Panc1 (cell line): ENCODE results near the gene MSX1. TPM values are rescaled to one million over a fixed set of nuclear protein-coding genes. Genes with fewer than 3 reads are reported as not detected.

Source experiments
- ATAC-seq: fragments of 200-7000 bp; cut with Tn5 transposase; 2 replicates; pipeline ENCODE4 v1.9.1; 2020; ENCODE audit warnings: mild to moderate bottlenecking, moderate library complexity
- BruUV-seq: library from RNA; stranded (reverse); fragments of 400-500 nt; replicated peaks from 2 replicates; lab custom pipeline; 2021; lab: Mats Ljungman, UMichigan
- CTCF ChIA-PET: fragments of 300-600 bp; sonication (Branson Sonifier 250); formaldehyde crosslinking; loops from one replicate; lab custom pipeline; 2022; ENCODE audit warnings: antibody characterized with exemption; lab: Charles Lee
- POLR2A ChIA-PET: fragments of 300-600 bp; sonication (Branson Sonifier 250); formaldehyde crosslinking; loops from one replicate; lab custom pipeline; 2022; ENCODE audit warnings: antibody characterized with exemption; lab: Charles Lee
- DNase-seq: peaks from one replicate; pipeline ENCODE4 v3.0.0-alpha.2; 2010; ENCODE audit warnings: low read depth, low spot score
- H3K27ac ChIP-seq: 2 replicates; pipeline ENCODE4 v1.5.1; 2011; ENCODE audit warnings: mild to moderate bottlenecking, low read length, inconsistent platforms
- H3K27me3 ChIP-seq: fragments of 200-500 bp; sonication (Bioruptor generic); 2 replicates; pipeline ENCODE4 v1.6.0; 2014; ENCODE audit warnings: low read length, inconsistent platforms; ENCODE audit not compliant: control insufficient read depth, insufficient read depth
- H3K36me3 ChIP-seq: fragments of 200-500 bp; sonication (Bioruptor generic); 2 replicates; pipeline ENCODE4 v1.5.1; 2014; ENCODE audit warnings: inconsistent platforms, mild to moderate bottlenecking, low read length, moderate library complexity; ENCODE audit not compliant: control insufficient read depth, insufficient read depth
- H3K4me1 ChIP-seq: 2 replicates; pipeline ENCODE4 v1.5.1; 2011; ENCODE audit warnings: inconsistent platforms, mild to moderate bottlenecking, low read length, moderate library complexity; ENCODE audit not compliant: control insufficient read depth, insufficient read depth
- H3K4me3 ChIP-seq, 2 experiments: 2 replicates each; pipeline ENCODE4 v1.5.1; 2011 to 2012; ENCODE audit warnings: low read depth in 2 of 2, low read length in 2 of 2, mild to moderate bottlenecking in 2 of 2, inconsistent platforms in 1 of 2, moderate library complexity in 1 of 2
- H3K9me3 ChIP-seq: fragments of 200-500 bp; sonication (Bioruptor generic); 2 replicates; pipeline ENCODE4 v1.5.1; 2014; ENCODE audit warnings: low read depth, mild to moderate bottlenecking, inconsistent platforms, low read length, moderate library complexity; ENCODE audit not compliant: control insufficient read depth, insufficient read depth
- POLR2AphosphoS5 ChIP-seq: IDR thresholded peaks from 2 replicates; pipeline ENCODE4 v1.6.1; 2012; ENCODE audit warnings: mild to moderate bottlenecking, low read depth, low read length, moderate library complexity
- SIN3A ChIP-seq: IDR thresholded peaks from 2 replicates; pipeline ENCODE4 v1.6.1; 2012; ENCODE audit warnings: low read depth, mild to moderate bottlenecking, low read length, moderate library complexity, borderline replicate concordance; ENCODE audit not compliant: insufficient read depth
- TCF7L2 ChIP-seq: IDR thresholded peaks from 2 replicates; pipeline ENCODE4 v1.6.1; 2011; ENCODE audit warnings: mild to moderate bottlenecking, low read depth, low read length, inconsistent platforms
- in situ Hi-C: cut with HindIII; loops from 2 replicates; pipeline ENCODE4 v1.10.0; 2016; ENCODE audit warnings: low sequenced_read_pairs, low pct_unique_long_range_greater_than_20kb
- intact Hi-C: fragments of 100-400 bp; cut with micrococcal nuclease; formaldehyde crosslinking; loops from one replicate; pipeline ENCODE4 v1.10.0; 2022; ENCODE audit not compliant: unreplicated experiment
- total RNA-seq: library from RNA; stranded (reverse); gene quantifications from one replicate; pipeline ENCODE4 v1.2.1, GENCODE V29; 2021; ENCODE audit not compliant: unreplicated experiment
- TF ChIP-seq, protein P1 (sequence below): fragments of 450-650 bp; IDR thresholded peaks from 2 replicates; pipeline ENCODE4 v1.5.1; 2017; ENCODE audit warnings: mild to moderate bottlenecking
- TF ChIP-seq, protein P2 (sequence below), 2 experiments: IDR thresholded peaks; 2 replicates each; pipeline ENCODE4 v1.6.1; 2011 to 2012; ENCODE audit warnings: low read depth in 2 of 2, control low read depth in 1 of 2, low read length in 1 of 2, mild to moderate bottlenecking in 1 of 2, moderate library complexity in 1 of 2; ENCODE audit not compliant: insufficient read depth in 1 of 2

The MSX1 gene
- total RNA-seq, 1 experiment from 2014 or later, result 3.4 TPM

DNA sequence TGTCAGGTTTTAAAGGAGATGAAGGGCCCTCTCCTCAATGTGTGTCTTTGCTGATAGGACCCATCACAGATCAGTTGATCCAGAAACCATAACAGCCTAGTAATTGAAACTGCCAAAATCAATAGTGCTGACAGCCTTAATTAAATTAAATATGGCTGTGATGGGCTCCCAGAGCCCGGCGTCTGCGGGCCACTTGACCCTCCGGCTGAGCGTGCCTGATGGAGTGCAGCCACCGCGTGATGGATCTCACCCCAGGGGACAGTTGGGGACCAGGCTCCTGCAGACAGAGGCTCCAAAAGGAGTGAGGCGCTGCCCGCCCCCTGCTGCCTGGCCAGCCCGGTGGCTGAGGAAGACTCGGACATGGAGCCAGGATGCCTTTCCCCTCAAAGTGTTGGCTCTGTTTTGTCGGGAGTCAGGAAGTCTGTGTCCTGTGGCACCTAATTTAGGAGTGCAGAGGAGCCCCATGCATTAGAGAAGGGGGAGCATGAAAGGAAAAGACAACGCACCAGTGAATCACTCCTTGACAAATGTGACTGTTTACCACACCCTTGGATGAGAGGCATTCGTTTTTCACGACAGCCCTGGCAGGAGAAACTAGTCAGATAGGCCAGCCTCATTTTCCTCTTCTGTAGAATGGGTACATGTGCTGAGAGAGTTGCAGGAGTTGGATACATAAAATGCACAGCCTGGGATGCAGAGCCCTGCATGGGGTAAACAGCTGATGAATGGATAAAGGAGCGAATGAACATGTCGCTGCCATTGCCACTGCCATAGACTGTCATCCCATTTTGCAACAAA, 40.9 kb upstream of the MSX1 start:
- no peaks in the 10 kb centered on the region for H3K27me3 ChIP-seq
- ChIA-PET CTCF (no interaction called here), POLR2A (no interaction called here)
- no peaks in the 10 kb centered on the region for H3K4me1 ChIP-seq
- no peaks in the 10 kb centered on the region for H3K9me3 ChIP-seq
- H3K4me3 ChIP-seq, result no peak overlapping the region
- no peak overlapping the region for H3K27ac ChIP-seq
- ATAC-seq (no peak), DNase-seq (no peak)
- no TSS peak for BruUV-seq
- TF ChIP-seq, protein P1, sequence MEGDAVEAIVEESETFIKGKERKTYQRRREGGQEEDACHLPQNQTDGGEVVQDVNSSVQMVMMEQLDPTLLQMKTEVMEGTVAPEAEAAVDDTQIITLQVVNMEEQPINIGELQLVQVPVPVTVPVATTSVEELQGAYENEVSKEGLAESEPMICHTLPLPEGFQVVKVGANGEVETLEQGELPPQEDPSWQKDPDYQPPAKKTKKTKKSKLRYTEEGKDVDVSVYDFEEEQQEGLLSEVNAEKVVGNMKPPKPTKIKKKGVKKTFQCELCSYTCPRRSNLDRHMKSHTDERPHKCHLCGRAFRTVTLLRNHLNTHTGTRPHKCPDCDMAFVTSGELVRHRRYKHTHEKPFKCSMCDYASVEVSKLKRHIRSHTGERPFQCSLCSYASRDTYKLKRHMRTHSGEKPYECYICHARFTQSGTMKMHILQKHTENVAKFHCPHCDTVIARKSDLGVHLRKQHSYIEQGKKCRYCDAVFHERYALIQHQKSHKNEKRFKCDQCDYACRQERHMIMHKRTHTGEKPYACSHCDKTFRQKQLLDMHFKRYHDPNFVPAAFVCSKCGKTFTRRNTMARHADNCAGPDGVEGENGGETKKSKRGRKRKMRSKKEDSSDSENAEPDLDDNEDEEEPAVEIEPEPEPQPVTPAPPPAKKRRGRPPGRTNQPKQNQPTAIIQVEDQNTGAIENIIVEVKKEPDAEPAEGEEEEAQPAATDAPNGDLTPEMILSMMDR, result no peak
- TF ChIP-seq TCF7L2 (no peak), SIN3A (no peak), POLR2AphosphoS5 (no peak)
- intact Hi-C loops (no loop called here), in situ Hi-C loops (no loop called here)
- H3K36me3 ChIP-seq, result no peaks in the 10 kb centered on the region

DNA sequence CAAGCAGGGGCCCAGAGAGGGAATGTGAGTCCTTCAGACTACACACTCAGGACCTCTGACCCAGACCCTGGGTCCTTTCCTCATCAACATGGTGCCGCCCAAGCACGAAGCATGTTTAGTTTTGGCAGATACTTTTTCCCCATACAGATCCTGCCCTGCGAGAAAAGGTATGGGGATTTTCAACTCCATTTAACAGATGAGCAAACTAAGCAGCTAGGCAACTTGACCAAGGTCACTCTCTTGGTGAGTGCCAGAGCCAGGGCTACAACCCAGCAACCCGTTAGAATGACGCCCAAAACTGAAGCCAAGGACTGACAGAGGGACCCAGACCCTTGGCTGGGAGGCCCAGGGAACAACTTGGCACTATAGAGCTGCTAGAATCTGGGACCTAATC, 40.3 kb upstream of the MSX1 start:
- Histone ChIP-seq H3K9me3 (no peaks in the 10 kb centered on the region), H3K27ac (no peak overlapping the region), H3K27me3 (no peaks in the 10 kb centered on the region), H3K4me1 (no peaks in the 10 kb centered on the region), H3K4me3 (no peak overlapping the region), H3K36me3 (no peaks in the 10 kb centered on the region)
- CTCF ChIA-PET, result interaction anchor here (0.6 kb wide), 1 partner anchor 9 kb away, joined by 3 read pairs; no protein-coding TSS in a partner anchor
- ATAC-seq, result no peak
- intact Hi-C loops, result no loop called here
- no TSS peak for BruUV-seq
- no peak for DNase-seq
- in situ Hi-C loops, result no loop called here
- TF ChIP-seq SIN3A, result no peak
- TF ChIP-seq, protein P2, sequence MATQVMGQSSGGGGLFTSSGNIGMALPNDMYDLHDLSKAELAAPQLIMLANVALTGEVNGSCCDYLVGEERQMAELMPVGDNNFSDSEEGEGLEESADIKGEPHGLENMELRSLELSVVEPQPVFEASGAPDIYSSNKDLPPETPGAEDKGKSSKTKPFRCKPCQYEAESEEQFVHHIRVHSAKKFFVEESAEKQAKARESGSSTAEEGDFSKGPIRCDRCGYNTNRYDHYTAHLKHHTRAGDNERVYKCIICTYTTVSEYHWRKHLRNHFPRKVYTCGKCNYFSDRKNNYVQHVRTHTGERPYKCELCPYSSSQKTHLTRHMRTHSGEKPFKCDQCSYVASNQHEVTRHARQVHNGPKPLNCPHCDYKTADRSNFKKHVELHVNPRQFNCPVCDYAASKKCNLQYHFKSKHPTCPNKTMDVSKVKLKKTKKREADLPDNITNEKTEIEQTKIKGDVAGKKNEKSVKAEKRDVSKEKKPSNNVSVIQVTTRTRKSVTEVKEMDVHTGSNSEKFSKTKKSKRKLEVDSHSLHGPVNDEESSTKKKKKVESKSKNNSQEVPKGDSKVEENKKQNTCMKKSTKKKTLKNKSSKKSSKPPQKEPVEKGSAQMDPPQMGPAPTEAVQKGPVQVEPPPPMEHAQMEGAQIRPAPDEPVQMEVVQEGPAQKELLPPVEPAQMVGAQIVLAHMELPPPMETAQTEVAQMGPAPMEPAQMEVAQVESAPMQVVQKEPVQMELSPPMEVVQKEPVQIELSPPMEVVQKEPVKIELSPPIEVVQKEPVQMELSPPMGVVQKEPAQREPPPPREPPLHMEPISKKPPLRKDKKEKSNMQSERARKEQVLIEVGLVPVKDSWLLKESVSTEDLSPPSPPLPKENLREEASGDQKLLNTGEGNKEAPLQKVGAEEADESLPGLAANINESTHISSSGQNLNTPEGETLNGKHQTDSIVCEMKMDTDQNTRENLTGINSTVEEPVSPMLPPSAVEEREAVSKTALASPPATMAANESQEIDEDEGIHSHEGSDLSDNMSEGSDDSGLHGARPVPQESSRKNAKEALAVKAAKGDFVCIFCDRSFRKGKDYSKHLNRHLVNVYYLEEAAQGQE (IDR thresholded peaks at IDR 0.05; ENCODE audit: insufficient read depth in 1 of 2, low read depth in 2 of 2, low read length in 1 of 2), result no peak
- TF ChIP-seq, protein P1, result no peak
- TF ChIP-seq POLR2AphosphoS5, result no peak
- TF ChIP-seq TCF7L2, result no peak
- POLR2A ChIA-PET, result no interaction called here
